Stimulated activated CD4-positive, alpha-beta T cell treated with anti-CD3 and anti-CD28 coated beads, Interleukin-15, amount 100 ng/mL, for 48 hours (primary cell): Measurements from ENCODE around the gene NID1.
"Not testable (repeated sequence)": the region's sequence is repeated elsewhere in the genome, so short reads cannot be mapped to it uniquely, and the experiment has no call there.

Source experiments
- DNase-seq, 2 donors: peaks; one replicate each; pipeline ENCODE4 v3.0.0-alpha.2; 2020; ENCODE audit warnings: low read depth in 2 of 2

Gene NID1

DNA sequence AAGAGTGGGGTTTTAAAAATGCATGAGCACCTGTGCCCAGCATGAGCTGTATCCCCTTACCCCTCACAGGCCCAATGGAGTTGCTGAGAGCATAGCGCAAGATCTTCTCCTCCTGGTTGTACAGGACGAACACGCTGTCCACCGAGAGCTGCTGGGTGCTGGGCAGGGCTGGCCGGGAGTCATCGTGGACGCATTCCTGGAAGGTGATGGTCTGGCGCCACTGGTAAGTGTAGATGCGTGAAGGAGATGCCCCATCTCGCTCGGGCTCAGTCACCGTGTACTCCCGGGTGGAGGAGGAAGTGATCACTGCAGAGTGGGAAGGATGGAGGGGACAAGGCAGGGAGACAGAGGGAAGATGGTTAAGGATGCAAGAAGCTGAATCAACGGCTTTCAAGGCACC is 39.1 kb downstream of the NID1 start:
- no peak for DNase-seq

DNA sequence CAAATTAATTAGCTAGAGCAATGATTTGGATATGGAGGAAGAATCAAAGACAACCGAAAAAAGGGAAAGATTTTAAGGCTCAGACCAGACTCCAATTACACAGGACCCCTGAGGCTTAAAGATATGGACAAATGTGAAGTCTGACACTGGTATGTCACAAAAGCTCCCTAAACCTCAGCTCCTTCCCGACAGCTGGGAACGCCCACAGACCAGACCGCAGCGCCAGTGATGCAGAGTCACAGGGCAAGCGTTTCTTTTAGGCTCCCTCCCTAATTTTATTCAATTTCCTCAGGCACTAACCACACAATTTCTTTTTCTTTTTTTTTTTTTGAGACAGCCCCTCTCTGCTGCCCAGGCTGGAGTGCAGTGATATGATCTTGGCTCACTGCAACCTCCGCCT is 40.2 kb downstream of the NID1 start:
- no peak for DNase-seq

DNA sequence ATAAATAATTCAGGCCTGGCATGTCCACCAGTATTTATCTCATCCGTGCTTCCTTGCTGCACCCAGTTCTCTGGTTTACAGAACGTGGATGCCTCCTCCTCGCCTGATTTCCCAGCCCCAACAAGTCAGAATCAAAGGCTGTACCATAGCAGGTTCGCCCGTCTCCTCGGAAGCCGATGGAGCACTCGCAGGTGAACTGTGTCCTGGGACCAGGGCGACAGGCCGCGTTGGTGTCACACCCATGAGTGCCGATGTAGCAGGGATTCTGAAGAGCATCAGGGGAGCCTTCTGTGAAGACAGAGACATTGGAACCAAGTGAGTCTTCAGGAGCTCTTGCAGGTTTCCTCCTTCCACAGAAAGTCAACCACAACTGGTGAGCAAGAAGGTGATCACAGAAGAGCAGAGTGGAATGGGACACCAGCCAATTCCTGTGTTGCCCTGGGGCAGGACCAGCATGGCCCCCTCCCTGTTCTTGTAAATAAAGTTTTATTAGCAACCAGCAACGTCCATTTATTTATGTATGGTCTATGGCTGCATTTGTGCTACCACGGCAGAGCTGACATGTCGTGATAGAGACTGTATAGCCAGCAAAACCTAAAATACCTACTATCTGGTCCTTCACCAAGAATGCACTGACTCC is 40.8 kb downstream of the NID1 start:
- DNase-seq: no peak

DNA sequence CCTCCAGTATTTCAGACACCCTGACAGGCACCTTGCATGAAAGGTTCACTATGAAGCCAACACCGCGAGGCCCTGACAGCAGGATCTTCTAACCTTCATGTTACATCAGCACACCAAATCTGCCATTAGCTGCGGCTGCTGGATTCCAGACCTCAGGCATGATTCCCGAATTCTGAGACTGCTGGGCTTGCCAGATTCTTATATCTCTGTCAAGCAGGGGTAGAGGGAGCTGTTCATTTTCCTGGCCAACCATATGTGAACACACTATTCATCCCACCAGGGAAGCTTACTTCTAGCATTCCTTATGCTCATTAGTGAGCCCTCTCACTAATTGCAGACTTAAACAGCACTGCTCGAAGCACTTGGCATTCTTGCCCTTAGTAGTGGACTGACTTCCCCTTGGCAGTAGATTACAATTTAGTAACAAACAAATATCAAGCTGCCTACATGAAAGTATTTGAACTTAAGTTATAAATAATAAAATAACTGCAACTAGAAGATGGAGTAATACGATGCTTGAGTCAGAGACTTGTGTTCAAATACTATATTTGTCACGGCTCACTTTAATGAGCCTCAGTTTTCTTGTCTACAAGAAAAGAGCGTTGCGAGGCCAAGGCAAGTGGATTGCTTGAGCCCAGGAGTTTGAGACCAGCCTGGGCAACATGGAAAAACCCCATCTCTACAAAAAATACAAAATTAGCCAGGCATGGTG is 43.3 kb downstream of the NID1 start:
- DNase-seq: no peak

DNA sequence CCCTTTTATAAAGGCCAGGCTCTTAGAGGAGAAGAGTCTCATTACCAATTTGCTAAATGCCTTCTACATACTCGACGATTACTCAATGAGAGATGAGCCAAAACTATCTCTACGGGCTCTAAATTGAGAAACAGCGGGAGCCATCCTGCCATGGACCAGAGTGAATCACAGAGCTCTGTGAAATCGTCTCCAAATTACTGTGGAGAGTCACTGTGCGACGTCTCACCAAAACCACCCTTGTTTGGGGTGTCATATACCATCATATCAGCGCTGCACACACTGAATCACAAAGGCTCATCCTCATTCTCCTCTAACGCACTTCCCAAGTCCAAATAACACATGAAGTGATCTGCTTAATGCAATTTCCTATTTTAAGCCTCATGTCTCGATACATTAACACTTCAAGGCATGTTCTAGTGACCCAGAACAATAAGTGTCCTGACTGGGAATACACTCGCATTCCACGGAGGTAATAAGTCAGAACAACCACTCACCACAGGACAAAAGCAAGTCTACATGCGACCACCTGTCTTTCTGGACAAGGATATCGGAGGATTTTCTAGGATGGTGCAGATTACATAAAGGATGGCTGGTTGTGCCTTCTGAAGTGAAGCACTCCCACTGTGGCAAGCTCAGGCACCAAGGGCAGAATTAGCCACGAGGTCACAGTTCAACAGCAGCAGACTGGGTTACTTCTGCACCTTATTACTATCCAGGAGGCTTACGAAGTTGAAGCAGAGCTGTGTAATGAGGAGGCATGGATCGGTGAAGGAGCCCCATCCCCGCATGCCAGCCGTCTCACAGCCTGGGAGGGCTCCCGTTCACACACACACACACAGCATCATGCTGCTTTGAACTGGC is 44.3 kb downstream of the NID1 start:
- DNase-seq: no peak

DNA sequence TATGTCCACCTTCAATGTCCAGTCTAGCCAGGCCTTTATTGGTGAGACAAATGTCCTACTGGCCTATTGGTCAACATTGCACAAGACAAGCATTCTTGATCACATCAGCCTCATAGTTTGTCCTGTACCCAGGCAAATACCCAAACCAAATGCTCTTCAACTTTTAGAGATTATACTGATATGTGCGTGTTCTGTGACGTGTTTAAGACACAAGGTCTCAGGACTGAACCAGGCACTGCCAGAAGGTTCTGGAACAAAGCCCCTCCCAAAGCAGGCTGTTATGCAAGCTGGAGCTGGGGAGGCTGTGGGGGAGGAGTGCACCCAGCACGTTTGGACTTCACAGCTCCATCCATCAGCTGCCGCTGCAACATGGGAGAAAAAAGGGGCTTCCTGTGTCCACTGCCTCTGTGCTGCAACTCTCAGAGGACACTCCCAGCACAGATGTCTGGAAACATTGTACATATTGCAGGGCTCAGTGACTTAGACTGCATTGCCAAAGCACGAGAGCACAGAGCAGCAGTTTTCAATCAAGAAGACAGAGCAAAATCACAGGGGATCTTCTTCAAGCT is 45.9 kb downstream of the NID1 start:
- DNase-seq: no peak

DNA sequence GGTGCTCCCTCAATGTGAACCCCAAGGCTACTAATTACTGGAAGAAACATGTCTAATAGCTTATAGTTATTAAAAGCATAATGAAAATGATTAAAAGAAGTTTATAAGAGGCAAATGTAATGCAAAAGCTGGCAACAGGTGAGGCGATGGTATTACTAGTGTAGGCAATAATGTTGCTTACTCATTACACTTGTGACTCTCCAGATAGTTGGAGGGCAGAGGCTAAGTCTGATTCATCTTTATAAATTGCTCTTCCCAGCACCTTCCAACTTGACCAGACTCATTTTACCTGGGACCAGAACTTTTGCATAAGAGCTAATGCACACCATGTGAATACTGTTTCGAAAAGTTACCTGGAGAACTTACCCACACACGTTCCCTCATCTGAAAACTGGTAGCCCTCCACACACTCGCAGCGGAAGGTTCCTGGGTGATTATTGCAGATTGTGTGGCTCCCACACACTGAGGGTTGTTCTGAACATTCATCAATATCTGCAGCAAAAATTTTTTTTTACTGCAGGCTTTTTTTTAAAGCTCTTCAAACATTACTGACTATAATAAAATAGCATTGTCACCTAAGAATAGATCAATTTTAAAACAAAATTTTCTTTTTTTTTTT is 48.0 kb downstream of the NID1 start:
- DNase-seq: no peak

DNA sequence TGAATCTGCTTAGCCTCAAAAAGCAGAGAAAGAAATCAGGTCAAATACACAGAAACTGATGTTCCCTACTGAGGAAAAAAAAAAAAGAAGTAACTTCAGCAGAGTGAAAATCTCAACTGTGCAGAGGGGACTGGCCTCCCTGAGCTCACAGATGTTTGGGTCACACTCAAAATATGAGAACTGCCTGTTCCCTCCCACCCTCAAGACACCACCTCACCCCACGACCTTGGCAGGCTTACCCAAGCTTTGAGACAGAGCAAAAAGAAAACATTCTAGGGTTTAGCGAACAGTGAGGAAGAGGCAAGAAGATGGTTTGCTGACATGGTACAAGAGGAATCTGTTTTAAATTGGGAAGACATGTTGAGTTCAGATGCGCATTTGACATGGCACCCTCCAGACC is 48.8 kb downstream of the NID1 start:
- DNase-seq: no peak

DNA sequence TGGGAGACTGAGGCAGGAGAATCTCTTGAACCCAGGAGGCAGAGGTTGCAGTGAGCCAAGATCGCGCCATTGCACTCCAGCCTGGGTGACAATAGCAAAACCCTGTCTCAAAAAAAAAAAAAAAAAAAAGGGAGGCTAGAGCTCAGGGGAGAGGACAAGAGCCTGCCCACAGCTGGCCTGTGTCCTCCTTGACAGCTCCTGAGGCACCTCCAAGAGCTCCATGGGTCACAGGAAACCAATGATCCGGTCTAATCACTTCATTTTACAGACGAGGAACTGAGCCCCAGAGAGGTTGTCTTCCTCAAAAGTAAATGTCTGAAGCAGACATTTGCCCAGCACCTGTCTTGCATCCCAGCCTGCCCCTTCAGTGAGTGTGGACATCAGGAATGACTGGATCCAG is 49.4 kb downstream of the NID1 start:
- DNase-seq: no peak

DNA sequence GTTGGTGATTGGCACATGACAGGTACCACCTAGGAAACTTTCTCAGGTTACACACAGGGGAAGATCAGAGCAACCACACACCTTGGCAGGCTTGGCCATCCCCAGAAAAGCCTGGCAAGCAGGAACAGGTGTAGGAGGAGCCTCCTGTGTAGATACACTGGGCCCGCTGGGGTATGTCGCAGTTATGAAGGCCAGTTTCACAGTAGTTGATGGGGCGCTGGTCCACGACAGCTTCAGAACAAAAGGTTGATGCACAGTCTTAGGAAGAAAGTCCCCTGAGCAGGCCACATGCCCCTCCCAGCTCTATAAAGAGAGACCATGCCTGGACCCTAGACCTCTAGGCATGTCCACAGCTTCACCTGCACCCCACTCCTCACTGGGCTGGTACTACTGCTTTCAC is 51.6 kb downstream of the NID1 start:
- no peak for DNase-seq

DNA sequence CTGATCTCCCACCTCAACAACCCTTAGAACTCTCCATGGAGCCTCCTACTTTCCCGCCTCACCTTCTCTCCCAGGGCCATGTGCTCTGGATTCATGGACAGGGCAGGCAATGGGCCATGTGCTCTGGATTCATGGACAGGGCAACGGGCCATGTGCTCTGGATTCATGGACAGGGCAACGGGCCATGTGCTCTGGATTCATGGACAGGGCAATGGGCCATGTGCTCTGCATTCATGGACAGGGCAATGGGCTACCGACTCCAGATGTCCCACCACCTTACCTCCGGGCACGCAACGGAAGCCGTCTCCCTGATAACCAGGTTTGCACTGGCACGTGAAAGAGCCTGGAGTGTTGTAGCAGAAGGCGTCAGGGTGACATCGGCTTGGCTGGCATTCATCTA is 53.2 kb downstream of the NID1 start:
- DNase-seq: no peak

DNA sequence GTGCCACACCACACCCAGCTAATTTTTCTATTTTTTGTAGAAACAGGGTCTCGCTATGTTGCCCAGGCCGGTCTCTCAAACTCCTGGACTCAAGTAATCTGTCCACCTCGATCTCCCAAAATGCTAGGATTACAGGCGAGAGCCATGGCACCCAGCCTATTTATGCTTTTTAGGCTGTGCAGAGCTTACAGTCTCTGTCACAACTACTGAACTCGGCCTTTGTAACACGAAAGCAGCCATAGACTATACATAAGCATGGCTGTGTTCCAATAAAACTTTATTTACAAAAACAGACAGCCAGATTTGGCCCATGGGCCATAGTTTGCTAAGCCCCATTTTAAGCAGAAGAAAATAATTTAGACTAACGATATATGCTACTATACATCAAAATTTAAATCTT is 54.4 kb downstream of the NID1 start:
- no peak for DNase-seq

DNA sequence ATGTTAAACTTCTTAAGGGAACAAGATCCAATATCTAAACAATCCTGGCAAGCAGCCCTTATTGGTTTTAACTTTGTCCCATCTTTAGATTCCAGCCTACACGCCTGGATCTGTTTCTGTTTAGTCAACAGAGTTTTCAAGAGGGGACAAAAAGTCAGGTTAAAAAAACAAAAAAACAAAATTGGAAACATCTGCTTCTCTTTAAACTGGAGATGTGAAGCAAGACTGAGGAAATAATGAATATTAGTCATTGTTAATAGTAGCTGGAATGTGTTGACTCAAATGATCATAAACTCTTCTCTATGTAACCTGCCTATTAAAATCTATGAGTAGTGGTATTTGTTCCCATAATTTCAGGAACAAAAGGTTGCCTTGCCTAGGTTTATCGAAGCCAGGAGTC is 55.0 kb downstream of the NID1 start:
- no peak for DNase-seq

DNA sequence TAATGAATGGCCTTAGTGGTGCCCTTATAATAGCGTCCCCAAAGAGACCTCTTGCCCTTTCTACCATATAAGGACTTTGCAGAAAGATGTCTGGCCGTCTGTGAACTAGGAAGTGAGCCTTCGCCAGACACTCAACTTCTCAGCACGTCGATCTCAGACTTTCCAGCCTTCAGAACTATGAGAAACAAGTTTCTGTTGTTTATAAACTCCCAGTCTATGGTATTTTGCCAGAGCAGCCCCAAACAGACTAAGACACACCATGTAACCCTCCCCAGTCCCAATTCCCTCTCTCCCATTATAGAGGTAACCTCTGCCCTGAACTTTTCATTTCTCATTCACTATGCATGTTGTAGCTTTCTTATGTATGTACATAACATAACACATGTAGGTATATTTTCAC is 55.7 kb downstream of the NID1 start:
- DNase-seq: no peak

DNA sequence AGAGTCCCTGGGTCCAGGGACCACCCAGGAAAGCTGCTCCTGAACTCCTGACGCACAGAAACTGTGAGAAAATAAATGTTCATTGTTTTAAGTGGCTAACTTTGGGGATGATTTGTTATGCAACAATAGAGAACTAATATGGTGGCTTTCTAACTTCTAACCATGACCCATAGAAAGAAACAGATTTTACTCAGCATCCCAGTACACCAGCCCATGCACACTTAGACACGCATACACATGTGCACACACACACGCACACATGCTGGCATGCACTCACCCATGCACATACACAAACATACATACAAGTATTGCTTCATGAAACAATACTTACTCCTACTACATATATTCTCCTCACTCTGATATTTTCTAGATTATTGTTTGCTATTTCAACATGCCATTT is 57.1 kb downstream of the NID1 start:
- no peak for DNase-seq

DNA sequence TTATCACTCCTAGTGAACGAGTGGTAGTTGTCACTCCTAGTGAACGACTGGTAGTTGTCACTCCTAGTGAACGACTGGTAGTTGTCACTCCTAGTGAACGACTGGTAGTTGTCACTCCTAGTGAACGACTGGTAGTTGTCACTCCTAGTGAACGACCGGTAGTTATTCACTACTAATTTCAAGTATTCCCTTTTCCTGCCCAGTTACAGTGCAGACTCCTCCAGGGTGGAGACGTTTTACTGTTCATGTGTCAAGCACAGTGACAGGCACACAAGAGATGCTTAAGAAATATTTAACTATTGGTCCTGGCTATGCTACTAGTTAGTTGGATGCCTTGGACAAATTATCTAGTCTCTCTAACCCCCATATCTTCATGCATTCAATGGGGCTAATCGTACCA is 61.8 kb downstream of the NID1 start:
- DNase-seq: not testable (repeated sequence)

DNA sequence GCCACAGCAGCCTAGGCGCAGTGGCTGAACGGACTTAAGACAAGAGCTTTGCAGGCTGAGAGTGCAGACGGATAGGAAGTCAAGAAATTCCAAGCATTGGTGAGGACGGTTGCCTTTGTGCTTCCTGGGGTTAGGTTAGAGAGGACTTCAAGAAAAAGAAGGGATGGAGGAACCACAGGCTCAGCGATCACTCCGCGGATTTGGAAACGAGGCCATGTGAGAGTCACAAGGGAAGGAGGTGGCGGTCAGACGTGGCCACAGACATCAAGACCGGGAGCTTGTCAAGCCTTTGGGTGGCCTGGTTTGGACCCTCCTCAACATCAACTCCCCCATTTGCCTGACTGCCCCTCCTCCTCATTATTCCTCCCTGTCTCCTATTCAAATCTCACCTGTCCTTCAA is 62.3 kb downstream of the NID1 start:
- no peak for DNase-seq

DNA sequence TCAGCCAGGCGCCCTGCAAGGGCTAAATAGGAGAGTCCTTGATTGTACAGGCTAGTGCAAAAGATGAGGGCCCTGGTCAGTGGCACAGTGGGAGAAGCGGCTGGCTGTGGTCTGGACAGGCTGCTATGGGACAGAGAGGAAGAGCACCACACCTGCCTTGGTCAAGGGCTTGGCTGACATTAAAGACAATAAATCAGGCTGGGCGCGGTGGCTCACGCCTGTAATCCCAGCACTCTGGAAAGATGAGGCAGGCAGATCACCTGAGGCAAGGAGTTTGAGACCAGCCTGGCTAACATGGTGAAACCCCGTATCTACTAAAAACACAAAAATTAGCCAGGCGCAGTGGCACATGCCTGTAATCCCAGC is 62.9 kb downstream of the NID1 start:
- DNase-seq: no peak

DNA sequence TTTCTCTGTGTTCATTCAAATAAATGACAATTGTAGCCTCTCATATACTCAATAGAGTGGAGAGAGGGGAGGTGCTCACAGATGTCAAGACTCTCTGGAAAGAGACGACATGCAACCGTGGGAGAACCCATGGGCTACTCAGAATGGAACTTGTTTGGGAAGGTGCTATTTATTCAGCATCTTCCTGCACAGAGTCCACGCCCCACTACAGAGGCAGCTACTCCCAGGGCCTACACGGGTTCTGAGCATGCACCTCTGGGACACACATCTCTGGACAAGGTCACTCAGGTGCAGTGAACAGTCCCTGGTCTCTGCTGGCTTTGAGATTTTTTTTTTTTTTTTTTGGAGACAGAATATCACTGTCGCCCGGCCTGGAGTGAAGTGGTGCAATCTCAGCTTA is 64.1 kb downstream of the NID1 start:
- no peak for DNase-seq

DNA sequence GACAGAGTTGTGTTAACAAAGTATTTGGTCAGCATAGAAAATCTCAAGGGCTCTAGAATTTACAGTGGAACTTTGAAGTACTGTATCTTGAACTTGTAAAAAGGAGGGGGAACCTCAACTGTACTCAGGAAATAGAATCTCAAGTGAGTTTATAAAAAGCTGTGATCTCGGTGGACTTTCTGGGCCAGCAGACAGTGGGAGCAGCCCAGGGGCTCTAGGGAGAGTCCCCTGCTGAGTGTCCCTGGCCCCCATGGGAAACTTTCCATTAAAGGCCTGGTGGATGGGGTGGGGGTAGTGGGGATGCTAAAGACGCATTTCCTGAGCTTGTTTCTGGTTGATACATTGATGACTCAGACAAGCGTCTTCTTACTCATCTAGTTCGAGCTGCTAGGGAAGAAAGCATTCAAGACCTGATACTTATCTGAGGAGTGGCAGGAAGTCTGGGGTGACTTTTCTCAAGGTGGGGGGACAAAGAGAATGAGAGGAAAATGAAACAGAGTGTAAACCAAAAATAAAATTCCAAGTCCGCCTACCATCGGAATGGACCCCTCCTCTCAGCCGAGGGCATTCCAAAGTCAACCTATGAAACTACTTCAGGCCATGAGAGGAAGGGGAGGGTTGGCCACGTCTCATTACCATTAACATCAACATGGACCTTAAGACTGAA is 65.5 kb downstream of the NID1 start:
- DNase-seq: peak; percentile 48 to 49

DNA sequence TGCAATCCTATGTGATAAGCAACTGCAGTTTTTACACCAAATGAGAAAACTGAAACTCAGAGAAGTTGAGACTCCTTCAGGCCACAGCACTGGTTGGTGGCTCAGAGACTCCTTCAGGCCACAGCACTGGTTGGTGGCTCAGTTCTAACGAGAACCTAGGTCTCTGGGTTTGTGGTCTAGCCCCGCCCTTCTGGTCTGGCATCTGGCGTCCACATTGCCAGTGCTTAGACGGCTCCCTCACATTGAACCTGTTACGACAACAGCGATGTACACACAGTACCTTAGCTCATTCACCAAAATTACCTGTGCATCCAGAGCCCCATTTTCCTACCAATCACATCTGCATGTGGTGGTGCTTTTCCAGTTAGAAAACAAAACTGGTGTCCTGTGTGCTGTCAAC is 66.1 kb downstream of the NID1 start:
- peak; percentile 35 to 36 for DNase-seq

DNA sequence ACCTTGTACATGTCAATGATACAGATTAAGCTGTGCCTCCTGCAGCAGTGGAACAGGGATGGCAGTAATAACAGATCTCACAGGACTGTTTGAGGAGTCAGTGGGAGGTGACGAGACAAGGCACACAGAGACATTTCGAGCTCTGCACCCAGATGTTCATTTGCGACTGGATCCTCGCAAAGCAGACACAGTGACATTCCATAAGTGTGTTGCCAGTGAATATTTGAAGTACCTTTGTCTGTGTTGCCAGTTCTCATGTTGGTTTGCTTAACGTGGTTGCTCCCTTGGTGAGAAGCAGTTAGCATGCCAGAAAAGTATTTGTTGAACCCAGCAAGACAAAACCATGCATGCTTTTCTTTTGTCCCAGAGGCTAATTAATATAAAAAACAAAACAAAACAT is 67.0 kb downstream of the NID1 start:
- DNase-seq: no peak
